GM12874 (cell line): ENCODE data around the gene DDOST.

Experiments used
- TF ChIP-seq, protein P1 (sequence below): IDR thresholded peaks from 2 replicates; pipeline ENCODE4 v1.5.1; 2011; ENCODE audit warnings: low read depth, mild to moderate bottlenecking, control low read depth, low read length, moderate library complexity; ENCODE audit not compliant: insufficient read depth

Gene DDOST

DNA sequence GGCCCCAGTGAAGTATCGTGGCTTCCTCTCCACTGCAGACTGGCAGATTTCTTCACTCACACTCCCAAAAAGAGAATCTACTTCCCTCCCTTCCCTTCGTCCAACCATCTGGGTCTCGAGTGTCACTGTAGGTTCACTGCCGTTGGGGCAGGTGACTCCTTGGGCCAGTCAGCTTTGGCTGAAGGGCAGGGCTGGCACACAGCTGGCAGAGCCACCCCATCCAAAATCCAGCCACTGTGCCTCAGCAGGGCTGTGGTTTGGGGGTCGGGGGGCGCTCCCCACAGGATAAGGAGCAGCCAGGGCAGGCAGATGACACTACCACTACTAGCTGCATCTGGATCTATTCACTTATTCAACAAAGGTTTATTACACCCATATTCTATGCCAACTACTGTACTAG lies 18.1 kb downstream of the DDOST start:
- TF ChIP-seq, protein P1, sequence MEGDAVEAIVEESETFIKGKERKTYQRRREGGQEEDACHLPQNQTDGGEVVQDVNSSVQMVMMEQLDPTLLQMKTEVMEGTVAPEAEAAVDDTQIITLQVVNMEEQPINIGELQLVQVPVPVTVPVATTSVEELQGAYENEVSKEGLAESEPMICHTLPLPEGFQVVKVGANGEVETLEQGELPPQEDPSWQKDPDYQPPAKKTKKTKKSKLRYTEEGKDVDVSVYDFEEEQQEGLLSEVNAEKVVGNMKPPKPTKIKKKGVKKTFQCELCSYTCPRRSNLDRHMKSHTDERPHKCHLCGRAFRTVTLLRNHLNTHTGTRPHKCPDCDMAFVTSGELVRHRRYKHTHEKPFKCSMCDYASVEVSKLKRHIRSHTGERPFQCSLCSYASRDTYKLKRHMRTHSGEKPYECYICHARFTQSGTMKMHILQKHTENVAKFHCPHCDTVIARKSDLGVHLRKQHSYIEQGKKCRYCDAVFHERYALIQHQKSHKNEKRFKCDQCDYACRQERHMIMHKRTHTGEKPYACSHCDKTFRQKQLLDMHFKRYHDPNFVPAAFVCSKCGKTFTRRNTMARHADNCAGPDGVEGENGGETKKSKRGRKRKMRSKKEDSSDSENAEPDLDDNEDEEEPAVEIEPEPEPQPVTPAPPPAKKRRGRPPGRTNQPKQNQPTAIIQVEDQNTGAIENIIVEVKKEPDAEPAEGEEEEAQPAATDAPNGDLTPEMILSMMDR, result no peak

DNA sequence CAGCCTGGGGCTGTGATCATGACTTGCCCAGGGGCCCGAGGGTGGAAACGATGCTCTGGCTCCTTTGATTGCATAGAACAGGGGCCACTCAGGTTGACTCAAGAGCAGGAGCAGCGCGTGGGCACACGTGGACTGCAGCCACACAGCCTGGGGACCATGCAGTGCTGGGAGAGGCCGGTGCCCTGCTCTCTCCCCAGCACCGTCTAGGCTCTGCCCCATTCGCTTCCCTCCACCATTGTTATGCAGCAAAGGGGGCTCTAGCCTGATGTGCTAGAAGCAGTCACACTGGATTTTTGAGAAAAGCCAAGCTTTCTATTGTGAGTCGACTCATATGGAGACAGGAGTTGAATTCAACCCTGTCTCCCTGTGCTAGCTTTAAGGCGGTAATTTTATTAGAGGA lies 19.2 kb downstream of the DDOST start:
- TF ChIP-seq, protein P1, result no peak

DNA sequence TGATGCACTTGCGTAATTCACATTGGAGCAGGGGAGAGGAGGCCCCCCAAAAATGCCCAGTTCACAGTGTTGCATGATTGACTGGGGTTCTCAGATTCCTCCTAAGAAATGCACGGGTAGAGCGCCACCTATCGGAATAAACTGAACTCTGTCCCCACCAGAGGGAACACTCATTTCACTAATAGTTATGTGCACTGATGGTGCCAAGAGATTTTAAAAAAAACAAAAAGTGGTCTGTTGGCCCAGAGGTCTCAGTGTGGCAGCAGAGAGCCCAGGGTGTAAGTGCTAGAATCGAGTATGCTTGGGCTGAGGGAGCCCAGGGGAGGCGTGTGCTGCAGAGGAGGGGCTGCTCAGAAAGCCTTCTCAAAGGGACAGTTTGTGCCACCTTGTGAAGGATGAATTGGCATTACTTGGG lies 21.0 kb downstream of the DDOST start:
- TF ChIP-seq, protein P1, result peak; percentile 70

DNA sequence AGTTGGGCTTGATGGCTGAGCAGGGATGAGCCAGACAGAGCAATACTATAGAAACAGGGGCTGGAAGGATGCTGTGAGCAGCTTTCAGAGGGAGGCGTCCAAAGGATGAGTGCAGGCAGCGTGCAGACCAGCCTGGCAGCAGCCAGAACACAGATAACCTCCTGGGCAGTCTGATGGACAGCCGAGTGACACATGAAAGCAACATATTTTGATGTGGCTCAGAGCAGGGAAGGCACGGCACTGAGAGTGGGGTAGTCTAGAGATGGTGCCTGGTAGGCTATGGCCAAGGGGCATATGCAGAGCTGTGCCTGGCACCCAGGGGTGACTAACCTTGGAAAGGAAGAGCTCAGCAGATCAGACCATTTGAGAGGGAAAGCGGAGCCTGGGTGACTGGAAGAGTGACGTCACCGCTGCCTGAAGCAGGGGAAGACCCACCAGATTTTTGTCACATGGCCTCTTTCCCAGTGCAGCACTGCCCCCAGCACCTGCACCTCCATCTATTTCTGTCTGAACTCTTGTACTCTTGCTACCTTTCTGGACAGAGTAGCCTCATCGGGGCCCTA lies 24.3 kb downstream of the DDOST start:
- TF ChIP-seq, protein P1, result no peak

DNA sequence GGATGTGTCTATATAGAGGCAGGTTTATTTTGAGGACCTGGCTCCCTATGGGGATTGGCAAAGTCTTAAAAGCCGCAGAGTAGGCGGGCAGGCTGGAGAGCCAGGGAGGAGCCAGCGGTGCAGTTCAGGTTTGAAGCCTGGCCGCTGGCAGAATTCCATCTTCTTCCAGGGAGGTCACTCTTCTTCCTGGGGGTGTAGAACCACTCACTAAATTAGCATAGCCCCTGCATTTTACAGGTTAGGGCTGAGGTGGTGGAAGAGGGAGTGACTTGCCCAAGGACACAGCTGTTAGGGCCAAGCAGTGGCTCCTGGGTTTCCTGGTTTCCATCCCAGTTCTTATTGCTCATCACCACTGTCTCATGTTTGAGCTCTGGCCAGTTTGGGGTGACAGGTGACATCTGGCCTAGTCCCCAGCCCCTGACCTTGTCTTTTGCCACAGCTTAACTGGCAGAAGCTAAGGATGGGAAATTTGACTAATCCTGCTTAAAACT lies 26.5 kb downstream of the DDOST start:
- TF ChIP-seq, protein P1, result no peak

DNA sequence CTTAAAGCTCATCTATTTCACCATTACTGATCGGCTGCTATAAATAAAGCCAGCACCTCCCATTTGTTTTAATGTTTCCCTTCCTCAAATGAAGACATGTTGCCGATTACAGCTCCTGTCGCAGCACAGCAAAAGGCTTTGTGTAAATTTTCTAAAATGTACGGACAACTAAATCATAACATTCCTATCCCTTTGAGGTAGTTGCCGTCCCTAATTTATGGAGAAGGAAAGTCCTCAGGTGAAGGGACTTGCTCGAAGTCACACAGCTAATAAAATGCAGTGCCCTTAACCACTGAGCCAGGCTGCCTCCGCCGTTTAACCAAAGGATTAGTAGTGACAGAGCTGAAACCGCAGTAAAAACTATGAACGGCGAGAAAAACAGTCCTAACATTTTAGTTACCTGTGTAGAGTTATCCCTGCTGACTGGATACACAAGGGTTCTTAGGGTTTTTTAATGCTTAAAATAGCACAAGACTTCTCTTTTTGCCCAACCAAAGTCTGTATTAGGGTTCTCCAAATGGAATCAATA lies 27.0 kb downstream of the DDOST start:
- TF ChIP-seq, protein P1, result no peak

DNA sequence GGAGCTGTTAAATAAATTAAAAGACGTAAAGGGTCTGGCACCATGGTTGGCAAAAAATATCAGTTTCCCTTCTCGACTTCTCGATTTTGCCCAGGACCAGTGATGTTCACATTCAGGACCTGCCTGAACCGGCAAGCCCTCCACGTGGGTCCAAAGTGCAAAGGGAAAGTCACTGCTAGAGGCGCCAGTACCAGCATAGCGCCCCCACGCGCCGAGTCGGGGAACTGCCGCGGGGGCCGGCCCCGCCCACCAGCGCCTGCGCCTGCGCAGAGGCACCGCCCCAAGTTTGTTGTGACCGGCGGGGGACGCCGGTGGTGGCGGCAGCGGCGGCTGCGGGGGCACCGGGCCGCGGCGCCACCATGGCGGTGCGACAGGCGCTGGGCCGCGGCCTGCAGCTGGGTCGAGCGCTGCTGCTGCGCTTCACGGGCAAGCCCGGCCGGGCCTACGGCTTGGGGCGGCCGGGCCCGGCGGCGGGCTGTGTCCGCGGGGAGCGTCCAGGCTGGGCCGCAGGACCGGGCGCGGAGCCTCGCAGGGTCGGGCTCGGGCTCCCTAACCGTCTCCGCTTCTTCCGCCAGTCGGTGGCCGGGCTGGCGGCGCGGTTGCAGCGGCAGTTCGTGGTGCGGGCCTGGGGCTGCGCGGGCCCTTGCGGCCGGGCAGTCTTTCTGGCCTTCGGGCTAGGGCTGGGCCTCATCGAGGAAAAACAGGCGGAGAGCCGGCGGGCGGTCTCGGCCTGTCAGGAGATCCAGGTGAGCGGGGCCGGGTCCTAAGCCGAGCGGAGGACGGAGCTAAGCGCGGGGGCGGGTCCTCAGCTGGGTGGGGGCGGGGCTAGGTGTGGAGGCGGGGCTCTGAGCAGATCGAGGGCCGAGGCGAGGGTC lies 27.7 kb downstream of the DDOST start, which contains the start of gene PINK1:
Gene PINK1, plus strand, starts transcription at position 269 of the 875 bp plus-strand sequence. Its CDS starts 91 bp downstream, at position 360.
- TF ChIP-seq, protein P1, result peak; percentile 100
